ENCODE results near the gene SMOC1. TPM values are rescaled to one million over a fixed set of nuclear protein-coding genes. Genes with fewer than 3 reads are reported as not detected.
"Not testable (repeated sequence)": the region's sequence is repeated elsewhere in the genome, so short reads cannot be mapped to it uniquely, and the experiment has no call there.

SMOC1 gene
- total RNA-seq, 3 donors from 2014 or later: 0.30 TPM; not detected in 2

GRCh38 chr14:69901113-69901951 is 22.1 kb downstream of the SMOC1 start:
- ATAC-seq (no peak), DNase-seq (no peak)
- Mint-ChIP-seq H3K4me1 (ENCODE audit: low read depth) (no peaks in the 10 kb centered on the region), H3K36me3 (ENCODE audit: insufficient read depth) (no peaks in the 10 kb centered on the region), H3K9me3 (peaks cover 15% of the 10 kb centered on the region), H3K4me3 (no peak overlapping the region), H3K27me3 (ENCODE audit: low read depth) (no peaks in the 10 kb centered on the region)

- H3K4me3 Mint-ChIP-seq; H3K4me1 Mint-ChIP-seq (ENCODE audit: low read depth); H3K9me3 Mint-ChIP-seq; DNase-seq; H3K36me3 Mint-ChIP-seq (ENCODE audit: insufficient read depth); H3K27me3 Mint-ChIP-seq (ENCODE audit: low read depth); ATAC-seq: not testable (repeated sequence)
Measured at GRCh38 chr14:69903046-69903445, 23.8 kb downstream of the SMOC1 start.

GRCh38 chr14:69904246-69904645 is 25.0 kb downstream of the SMOC1 start:
- ATAC-seq (no peak), DNase-seq (no peak)
- H3K27me3 Mint-ChIP-seq (ENCODE audit: low read depth): no peaks in the 10 kb centered on the region
- H3K4me1 Mint-ChIP-seq (ENCODE audit: low read depth): no peaks in the 10 kb centered on the region
- H3K36me3 Mint-ChIP-seq (ENCODE audit: insufficient read depth): no peaks in the 10 kb centered on the region
- H3K9me3 Mint-ChIP-seq: no peaks in the 10 kb centered on the region
- H3K4me3 Mint-ChIP-seq: no peak overlapping the region

- DNase-seq: no peak
- ATAC-seq: no peak
- no peak overlapping the region for H3K4me3 Mint-ChIP-seq
- H3K27me3 Mint-ChIP-seq (ENCODE audit: low read depth): no peaks in the 10 kb centered on the region
- no peaks in the 10 kb centered on the region for H3K4me1 Mint-ChIP-seq (ENCODE audit: low read depth)
- H3K9me3 Mint-ChIP-seq: no peaks in the 10 kb centered on the region
- H3K36me3 Mint-ChIP-seq (ENCODE audit: insufficient read depth): no peaks in the 10 kb centered on the region
Measured at GRCh38 chr14:69906201-69906600, 27.0 kb downstream of the SMOC1 start.

GRCh38 chr14:69909826-69910550 is 30.8 kb downstream of the SMOC1 start:
- H3K4me1 Mint-ChIP-seq (ENCODE audit: low read depth): no peaks in the 10 kb centered on the region
- ATAC-seq: no peak
- H3K27me3 Mint-ChIP-seq (ENCODE audit: low read depth): no peaks in the 10 kb centered on the region
- H3K9me3 Mint-ChIP-seq: no peaks in the 10 kb centered on the region
- no peak for DNase-seq
- H3K4me3 Mint-ChIP-seq: no peak overlapping the region
- no peaks in the 10 kb centered on the region for H3K36me3 Mint-ChIP-seq (ENCODE audit: insufficient read depth)

- Mint-ChIP-seq H3K9me3 (no peaks in the 10 kb centered on the region), H3K27me3 (ENCODE audit: low read depth) (peaks cover 7% of the 10 kb centered on the region), H3K4me3 (no peak overlapping the region), H3K4me1 (ENCODE audit: low read depth) (no peaks in the 10 kb centered on the region), H3K36me3 (ENCODE audit: insufficient read depth) (no peaks in the 10 kb centered on the region)
- DNase-seq (no peak), ATAC-seq (no peak)
Measured at GRCh38 chr14:69910871-69911270, 31.7 kb downstream of the SMOC1 start.

- H3K4me3 Mint-ChIP-seq: no peak overlapping the region
- peaks cover 16% of the 10 kb centered on the region for H3K27me3 Mint-ChIP-seq (ENCODE audit: low read depth)
- no peak for ATAC-seq
- H3K4me1 Mint-ChIP-seq (ENCODE audit: low read depth): no peaks in the 10 kb centered on the region
- H3K9me3 Mint-ChIP-seq: no peaks in the 10 kb centered on the region
- no peaks in the 10 kb centered on the region for H3K36me3 Mint-ChIP-seq (ENCODE audit: insufficient read depth)
- no peak for DNase-seq
Measured at GRCh38 chr14:69913686-69914085, 34.5 kb downstream of the SMOC1 start.

- ATAC-seq: no peak
- Mint-ChIP-seq H3K27me3 (ENCODE audit: low read depth) (peaks cover 16% of the 10 kb centered on the region), H3K36me3 (ENCODE audit: insufficient read depth) (no peaks in the 10 kb centered on the region), H3K4me1 (ENCODE audit: low read depth) (no peaks in the 10 kb centered on the region), H3K4me3 (no peak overlapping the region), H3K9me3 (no peaks in the 10 kb centered on the region)
- DNase-seq: no peak
Measured at GRCh38 chr14:69916396-69916795, 37.2 kb downstream of the SMOC1 start.

GRCh38 chr14:69917287-69917686 is 38.1 kb downstream of the SMOC1 start:
- no peak for ATAC-seq
- H3K4me3 Mint-ChIP-seq: no peak overlapping the region
- peaks cover 16% of the 10 kb centered on the region for H3K27me3 Mint-ChIP-seq (ENCODE audit: low read depth)

GRCh38 chr14:69919815-69920214 is 40.6 kb downstream of the SMOC1 start:
- H3K27me3 Mint-ChIP-seq (ENCODE audit: low read depth): peaks cover 24% of the 10 kb centered on the region
- H3K9me3 Mint-ChIP-seq: no peaks in the 10 kb centered on the region

More at GRCh38 chr14:69917287-69917686, 38.1 kb downstream of the SMOC1 start:
- H3K9me3 Mint-ChIP-seq: no peaks in the 10 kb centered on the region
- H3K36me3 Mint-ChIP-seq (ENCODE audit: insufficient read depth): no peaks in the 10 kb centered on the region
- H3K4me1 Mint-ChIP-seq (ENCODE audit: low read depth): no peaks in the 10 kb centered on the region
- DNase-seq: no peak

GRCh38 chr14:69921052-69921451 is 41.8 kb downstream of the SMOC1 start:
- Mint-ChIP-seq H3K27me3 (ENCODE audit: low read depth) (peaks cover 15% of the 10 kb centered on the region), H3K4me1 (ENCODE audit: low read depth) (no peaks in the 10 kb centered on the region), H3K36me3 (ENCODE audit: insufficient read depth) (no peaks in the 10 kb centered on the region), H3K4me3 (no peak overlapping the region), H3K9me3 (no peaks in the 10 kb centered on the region)
- ATAC-seq (no peak), DNase-seq (no peak)

More at GRCh38 chr14:69919815-69920214, 40.6 kb downstream of the SMOC1 start:
- Mint-ChIP-seq H3K4me1 (ENCODE audit: low read depth) (no peaks in the 10 kb centered on the region), H3K4me3 (no peak overlapping the region), H3K36me3 (ENCODE audit: insufficient read depth) (no peaks in the 10 kb centered on the region)
- ATAC-seq: no peak
- DNase-seq: no peak

- Mint-ChIP-seq H3K27me3 (ENCODE audit: low read depth) (peaks cover 15% of the 10 kb centered on the region), H3K4me1 (ENCODE audit: low read depth) (no peaks in the 10 kb centered on the region)
- no peak for ATAC-seq
Measured at GRCh38 chr14:69922198-69922597, 43.0 kb downstream of the SMOC1 start.

GRCh38 chr14:69924201-69924600 is 45.0 kb downstream of the SMOC1 start:
- H3K4me1 Mint-ChIP-seq (ENCODE audit: low read depth): no peaks in the 10 kb centered on the region
- DNase-seq (no peak), ATAC-seq (no peak)
- no peaks in the 10 kb centered on the region for H3K36me3 Mint-ChIP-seq (ENCODE audit: insufficient read depth)
- H3K27me3 Mint-ChIP-seq (ENCODE audit: low read depth): peaks cover 14% of the 10 kb centered on the region
- H3K9me3 Mint-ChIP-seq: no peaks in the 10 kb centered on the region
- no peak overlapping the region for H3K4me3 Mint-ChIP-seq

More at GRCh38 chr14:69922198-69922597, 43.0 kb downstream of the SMOC1 start:
- Mint-ChIP-seq H3K4me3 (no peak overlapping the region), H3K9me3 (no peaks in the 10 kb centered on the region), H3K36me3 (ENCODE audit: insufficient read depth) (no peaks in the 10 kb centered on the region)
- no peak for DNase-seq

- H3K9me3 Mint-ChIP-seq: no peaks in the 10 kb centered on the region
- no peaks in the 10 kb centered on the region for H3K4me1 Mint-ChIP-seq (ENCODE audit: low read depth)
- H3K27me3 Mint-ChIP-seq (ENCODE audit: low read depth): peaks cover 17% of the 10 kb centered on the region
- DNase-seq: no peak
- H3K4me3 Mint-ChIP-seq: no peak overlapping the region
- H3K36me3 Mint-ChIP-seq (ENCODE audit: insufficient read depth): no peaks in the 10 kb centered on the region
- no peak for ATAC-seq
Measured at GRCh38 chr14:69928111-69928523, 48.9 kb downstream of the SMOC1 start.
